Measurements from ENCODE around the gene ZFAND2A.

DNA sequence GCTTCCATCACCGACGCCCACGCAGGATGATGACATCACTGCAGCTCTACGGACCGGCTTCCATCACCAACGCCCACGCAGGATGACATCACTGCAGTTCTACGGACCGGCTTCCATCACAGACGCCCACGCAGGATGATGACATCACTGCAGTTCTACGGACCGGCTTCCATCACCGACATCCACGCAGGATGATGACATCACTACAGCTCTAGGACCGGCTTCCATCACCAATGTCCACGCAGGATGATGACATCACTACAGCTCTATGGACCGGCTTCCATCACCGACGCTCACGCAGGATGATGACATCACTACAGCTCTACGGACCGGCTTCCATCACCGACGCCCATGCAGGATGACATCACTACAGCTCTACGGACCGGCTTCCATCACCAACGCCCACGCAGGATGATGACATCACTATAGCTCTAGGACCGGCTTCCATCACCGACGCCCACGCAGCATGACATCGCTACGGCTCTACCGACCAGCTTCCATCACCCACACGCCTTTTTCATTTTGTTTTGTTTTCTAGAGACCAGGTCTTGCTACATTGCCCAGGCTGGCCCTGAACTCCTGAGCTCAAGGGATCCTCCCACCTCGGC lies 42.6 kb downstream of the ZFAND2A start:
- TF ChIP-seq, protein P1, sequence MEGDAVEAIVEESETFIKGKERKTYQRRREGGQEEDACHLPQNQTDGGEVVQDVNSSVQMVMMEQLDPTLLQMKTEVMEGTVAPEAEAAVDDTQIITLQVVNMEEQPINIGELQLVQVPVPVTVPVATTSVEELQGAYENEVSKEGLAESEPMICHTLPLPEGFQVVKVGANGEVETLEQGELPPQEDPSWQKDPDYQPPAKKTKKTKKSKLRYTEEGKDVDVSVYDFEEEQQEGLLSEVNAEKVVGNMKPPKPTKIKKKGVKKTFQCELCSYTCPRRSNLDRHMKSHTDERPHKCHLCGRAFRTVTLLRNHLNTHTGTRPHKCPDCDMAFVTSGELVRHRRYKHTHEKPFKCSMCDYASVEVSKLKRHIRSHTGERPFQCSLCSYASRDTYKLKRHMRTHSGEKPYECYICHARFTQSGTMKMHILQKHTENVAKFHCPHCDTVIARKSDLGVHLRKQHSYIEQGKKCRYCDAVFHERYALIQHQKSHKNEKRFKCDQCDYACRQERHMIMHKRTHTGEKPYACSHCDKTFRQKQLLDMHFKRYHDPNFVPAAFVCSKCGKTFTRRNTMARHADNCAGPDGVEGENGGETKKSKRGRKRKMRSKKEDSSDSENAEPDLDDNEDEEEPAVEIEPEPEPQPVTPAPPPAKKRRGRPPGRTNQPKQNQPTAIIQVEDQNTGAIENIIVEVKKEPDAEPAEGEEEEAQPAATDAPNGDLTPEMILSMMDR (IDR thresholded peaks at IDR 0.05): no peak
- no peak for TF ChIP-seq POLR2A (IDR thresholded peaks at IDR 0.05)
